Embryonic facial prominence (tissue), 1 donor: ENCODE data around the gene BTRC.
"Not testable (repeated sequence)": the region's sequence is repeated elsewhere in the genome, so short reads cannot be mapped to it uniquely, and the experiment has no call there.

Experiments used
- DNase-seq: peaks from one replicate; pipeline ENCODE4 v3.0.0-alpha.2; 2016; ENCODE audit errors: extremely low spot score

Gene BTRC

DNA sequence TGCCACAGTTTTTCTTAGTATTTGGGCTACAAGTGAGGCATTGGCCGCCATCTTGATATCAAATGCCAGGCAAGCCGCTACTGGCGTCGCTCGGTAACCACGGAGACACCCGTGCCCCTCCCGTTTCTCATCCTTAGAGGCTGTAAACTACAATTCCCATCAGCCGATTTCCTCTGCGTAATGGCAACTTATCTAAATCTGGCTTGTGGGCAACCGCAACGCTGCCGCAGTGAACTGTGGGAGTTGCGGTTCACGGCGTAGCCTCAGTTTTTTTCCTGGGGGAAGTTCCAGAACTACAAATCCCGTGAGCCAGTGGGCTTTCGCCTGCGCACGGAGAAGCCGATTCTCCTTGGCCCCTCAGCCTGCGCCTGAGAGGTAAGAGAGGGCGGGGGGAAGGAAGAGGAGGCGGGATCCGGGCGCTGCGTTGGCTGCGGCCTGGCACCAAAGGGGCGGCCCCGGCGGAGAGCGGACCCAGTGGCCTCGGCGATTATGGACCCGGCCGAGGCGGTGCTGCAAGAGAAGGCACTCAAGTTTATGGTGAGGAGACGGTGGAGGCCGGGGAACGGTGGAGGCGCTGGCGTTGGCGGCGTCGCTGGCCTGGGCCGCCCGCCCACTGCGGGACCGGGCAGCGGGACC is at the start of gene BTRC:
TSS of gene BTRC (plus strand) at position 474 of the 636 bp plus-strand sequence. CDS start at position 490, 16 bp downstream.
- DNase-seq: peak; percentile 97

DNA sequence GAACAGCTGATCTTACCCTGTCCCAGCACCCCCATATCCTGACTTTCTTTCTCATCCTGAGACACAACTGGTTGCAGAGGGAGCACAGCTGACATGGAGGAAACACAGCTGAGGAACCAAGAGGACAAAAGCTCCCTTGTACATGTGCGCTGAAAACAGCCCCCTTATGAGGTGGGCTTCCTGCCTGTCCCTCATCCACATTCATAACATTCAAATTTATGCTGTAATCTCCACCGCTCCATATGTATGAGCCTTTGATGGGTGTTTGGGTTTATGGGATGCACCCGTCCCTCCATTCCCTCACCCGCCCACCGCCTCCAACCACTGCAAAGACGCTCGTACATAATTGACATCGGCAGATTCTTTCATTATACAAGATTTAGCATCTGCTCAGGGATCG is 49.6 kb upstream of the BTRC start:
- DNase-seq: no peak

DNA sequence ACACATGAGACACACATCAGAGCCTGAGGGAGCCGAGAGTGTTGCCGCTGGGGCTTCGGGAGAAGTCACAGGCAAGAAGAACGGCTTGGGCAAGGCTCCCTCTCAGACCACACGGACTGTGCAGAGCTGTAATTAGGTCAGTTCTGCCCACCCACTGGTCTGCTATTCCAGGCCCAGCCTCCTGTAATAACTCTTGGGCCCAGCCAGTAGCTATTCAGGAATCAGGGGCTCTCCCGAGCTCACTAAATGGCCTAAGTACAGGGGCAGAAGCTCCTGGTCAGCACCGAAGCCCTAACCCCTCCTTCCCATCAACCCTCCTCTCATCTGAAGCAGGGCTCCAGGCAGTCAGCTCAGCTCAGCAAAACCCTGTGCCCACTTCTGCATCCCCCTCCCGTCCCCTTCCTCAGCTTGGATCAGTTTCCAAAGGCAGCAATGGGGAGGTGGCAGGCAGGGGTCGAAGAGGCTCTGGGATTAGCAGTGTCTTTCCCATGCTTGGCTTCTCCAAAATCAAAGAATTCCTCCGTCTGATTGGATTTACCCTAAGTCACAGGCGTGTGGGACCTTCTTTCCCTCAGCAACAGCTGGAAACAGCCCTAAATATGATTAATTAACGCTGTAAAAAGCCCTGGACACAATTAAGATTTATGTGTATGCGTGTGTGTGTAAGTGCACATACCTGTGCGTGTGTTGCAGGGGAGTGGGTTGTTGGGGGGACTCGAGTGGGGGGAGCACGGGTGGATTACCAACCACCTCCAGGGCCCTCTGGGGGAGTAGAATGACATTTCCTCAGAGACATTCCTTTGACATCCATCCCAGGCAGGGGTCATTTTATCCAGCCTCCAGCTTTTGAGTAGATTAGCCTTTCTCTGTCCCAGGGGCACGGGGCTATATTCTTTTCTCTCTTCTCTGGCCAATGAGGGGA is 48.4 kb upstream of the BTRC start:
- no peak for DNase-seq

DNA sequence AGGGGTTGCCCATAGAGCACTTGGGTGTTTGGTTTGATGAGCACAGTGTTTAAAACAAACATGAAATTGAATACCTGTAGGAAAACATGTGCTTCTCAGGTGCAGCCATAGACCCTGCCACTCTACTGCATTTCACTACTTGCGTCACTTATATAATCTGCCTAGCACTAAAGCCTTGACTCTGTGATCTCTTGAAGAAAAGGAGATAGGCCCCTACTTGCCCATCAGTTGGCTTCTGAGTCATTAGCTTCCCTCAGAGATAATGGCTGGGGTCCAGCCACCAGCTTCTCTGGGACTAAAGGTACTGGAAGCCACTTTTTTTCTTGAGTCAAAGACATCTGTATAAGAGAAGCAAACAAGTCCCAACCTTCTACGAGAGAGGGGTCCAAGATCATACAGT is 45.9 kb upstream of the BTRC start:
- DNase-seq: no peak

DNA sequence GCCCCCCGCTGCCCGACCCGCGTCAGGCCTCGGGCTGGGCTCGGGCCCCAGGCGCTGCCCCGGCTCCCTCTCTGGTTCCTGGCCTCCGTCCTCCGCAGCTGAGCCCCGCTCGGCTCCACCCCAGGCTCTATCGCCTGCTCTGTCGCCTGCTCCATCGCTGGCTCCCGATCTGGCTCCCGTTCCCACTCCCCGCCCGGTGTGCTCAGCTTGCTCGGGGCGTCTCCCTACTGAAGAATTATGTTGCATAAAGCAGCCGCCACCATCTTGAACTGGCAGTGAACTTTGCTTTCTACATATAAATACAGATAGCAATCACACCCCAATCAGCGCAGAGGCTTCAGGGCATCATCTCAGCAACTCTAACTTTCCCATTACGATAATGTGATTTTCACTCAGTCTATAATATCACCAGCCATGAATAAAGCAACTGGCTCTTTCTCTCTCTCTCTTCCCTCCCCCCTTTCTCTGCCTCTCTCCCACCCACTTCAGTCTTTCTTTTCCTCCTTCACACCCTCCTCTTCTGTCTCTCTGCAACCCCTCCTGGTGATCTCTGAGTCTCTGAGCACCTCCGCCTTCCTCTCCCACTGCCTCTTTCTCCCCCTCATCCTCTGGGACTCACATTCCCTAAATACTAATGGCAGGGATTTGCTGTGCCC is 43.3 kb upstream of the BTRC start:
- DNase-seq: peak; percentile 43

DNA sequence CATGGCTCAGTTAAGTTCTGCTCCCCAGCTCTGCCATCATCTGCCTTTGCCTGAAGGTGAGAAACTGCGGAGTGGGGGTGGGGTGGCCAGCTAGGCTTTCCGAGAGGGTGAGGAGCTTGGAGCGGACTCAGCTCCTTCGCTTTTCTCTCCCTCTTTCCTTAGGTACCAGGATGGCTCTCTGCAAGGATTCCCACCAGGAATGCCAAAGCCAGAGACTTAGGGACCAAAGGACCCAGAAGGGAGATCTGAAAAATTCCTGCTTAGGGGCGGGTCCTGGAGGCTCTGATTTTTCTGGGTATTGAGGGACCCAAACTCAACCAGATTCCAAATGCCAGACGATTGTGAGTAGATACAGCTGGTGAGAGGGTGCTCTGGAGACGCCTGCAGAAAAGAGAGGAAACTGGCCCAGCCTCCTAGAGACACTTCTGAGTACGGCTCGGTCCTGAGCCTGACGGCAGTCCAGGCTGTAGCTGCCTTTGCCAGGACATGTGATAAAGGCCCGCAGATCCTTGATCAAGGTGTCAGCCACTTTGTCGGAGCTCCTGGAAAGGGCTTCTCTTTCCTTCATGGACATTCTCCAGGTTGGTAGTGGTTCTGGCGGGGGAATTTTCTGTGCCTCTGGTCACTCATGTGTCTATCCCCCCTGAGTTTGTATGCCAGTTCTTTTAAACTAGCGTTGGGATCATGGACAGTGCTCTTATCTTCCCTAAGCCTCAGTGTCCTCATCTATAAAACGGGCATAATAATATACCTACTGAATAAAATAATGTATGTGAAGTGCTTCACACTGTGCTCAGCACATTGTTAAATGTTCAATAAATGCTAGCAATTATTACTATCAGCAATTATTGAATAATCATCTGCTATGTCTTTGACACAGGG is 42.5 kb upstream of the BTRC start:
- no peak for DNase-seq

DNA sequence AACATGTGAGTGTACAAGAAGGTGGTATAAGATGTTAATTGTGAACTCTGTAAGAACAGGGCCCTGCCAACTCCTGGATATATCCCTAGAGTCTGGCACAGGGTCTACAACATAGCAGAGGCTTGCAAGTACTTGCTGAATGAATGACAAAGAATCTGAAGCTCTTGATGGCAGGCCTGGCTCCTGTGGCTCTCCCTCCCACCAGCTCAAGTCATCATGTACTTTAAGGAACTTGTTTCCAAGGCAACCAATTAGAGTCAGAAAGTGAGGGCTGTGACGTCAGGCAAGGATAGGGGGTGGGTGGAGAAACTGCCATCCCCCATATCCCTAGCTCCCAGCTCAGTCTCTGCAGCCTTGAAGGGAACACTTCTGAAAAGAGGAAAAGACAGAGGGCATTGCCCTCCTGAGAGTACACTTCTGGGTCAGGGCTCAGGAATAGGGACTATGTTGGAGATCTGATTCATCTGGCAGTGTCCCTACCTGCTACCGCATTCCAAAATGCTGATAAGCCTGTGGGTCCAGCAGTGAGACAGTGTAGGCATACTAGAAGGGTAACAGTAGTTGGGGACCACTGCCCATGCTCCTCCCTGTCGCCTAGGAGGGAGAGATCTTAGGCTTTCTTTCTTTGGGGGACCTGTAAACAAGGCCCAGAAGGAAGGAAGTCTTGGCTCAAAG is 34.6 kb upstream of the BTRC start:
- DNase-seq: peak; percentile 12

DNA sequence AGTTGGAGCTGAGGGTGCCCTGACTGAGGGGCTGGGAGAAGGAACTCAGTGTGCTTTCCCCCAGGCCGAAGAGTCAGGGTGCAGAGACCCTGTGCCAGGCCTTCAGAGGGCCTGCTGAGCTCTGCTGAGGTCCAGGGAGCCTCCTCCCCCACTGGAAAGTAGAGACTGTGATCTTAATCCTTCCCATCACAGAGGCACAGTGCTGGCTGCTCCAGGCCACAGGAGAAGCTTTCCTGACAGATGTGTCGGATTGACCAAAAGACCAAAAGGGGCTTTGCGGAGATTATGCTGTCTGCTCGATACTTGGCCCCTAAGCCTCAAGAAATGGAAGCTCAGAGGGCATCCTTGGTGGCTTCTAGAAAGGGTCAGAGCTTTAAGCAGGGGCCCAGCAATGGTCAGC is 32.9 kb upstream of the BTRC start:
- no peak for DNase-seq

DNA sequence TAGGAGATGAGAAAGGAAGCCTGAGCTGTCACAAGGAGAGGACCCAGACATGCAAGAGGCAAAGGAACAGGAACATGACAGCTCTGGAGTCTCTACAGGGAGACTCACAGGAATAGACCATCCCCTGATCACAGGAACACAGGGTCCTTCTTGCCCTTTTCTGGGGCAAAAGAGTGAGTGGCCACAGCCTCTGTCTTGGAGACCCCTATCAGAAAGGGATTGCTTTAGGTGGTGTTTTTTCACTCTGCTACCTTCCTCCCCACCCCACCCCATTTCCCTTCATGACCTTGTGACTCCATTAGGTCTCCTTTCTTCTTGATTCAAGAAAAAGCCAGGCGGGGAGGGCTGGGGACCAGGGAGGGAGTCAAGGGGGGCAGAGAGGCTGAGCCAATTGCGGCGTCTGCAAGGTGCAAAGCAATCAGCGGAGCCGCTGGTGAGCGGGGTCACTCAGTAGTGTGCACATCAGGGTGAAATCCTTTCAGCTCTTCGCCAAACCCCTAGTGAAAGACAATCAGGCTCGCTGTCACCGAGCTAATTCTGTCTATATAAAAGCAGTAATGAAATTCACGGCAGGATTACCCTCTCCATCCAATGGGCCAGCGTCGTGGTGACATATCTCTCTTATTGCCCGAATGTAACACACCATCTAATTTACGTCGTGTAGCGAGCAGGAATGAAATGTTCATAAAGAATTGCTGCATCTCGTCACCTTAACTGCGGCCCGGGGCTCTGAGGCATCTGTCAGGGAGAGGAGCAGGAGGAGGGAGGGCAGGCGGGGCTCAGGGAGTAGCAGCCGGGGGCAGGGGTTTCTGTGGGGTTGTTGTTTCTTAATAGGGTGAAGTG is 31.5 kb upstream of the BTRC start:
- no peak for DNase-seq

DNA sequence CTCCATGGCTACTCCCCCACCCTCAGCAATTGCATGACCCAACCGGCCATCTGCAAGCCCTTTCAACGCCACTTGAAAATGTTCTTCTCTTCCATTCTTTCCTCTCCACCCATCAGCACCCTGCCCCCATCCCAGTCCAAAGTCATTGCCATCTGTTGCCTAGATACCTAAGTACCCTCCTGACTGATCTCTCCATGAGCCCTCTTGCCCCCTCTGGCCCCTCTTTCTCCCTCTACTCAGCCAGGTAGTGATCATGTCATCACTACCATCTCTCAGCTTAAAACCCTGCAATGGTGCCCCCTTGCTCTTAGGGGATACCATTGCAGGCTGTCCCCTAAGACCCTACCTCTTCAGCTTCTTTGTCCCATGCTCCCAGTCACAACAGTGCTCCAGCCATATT is 30.5 kb upstream of the BTRC start:
- DNase-seq: no peak

DNA sequence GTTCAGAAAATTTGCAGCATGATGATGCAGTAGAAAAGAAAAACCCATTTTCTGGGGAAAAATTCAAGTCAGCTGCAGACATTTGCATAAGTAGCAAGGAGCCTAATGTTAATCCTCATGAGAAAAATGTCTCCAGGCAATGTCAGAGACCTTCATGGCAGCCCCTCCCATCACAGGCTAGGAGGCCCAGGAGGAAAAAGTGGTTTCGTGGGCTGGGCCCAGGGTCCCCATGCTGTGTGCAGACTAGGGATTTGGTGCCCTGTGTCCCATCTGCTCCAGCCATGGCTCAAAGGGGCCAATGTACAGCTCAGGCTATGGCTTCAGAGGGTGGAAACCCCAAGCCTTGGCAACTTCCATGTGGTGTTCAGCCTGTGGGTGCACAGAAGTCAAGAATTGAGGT is 26.5 kb upstream of the BTRC start:
- DNase-seq: not testable (repeated sequence)

DNA sequence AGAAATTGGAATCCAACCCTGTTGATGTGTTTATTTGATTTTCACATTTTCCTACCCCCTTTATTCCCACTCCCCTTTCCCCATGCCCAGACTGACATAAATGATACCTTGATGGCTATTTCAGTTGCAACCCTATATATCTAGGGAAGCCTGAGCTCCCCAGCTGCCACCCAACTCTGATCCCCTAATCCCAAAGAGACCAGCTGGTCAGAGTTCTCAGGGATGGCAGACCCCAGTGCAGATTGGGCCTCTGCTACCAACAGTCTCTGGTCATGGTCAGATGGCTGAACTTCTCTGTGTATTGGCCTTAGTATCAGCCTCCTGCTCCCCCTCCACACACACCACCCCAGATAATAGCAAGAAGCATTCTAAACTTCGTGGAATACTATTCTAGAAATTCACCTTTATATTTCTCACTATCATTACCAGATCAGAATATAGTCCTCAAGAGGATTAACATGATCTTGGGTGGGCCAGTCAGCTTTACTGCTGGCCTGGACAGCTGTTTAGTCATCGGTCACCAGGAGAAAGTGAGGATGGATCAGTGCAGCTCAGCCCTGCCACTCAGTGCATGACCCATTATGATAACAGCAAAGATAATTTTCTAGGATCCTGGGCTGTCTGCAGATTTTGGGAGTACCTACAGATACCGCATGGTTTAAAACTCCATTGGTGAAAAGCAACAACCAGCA is 24.5 kb upstream of the BTRC start:
- DNase-seq: no peak

DNA sequence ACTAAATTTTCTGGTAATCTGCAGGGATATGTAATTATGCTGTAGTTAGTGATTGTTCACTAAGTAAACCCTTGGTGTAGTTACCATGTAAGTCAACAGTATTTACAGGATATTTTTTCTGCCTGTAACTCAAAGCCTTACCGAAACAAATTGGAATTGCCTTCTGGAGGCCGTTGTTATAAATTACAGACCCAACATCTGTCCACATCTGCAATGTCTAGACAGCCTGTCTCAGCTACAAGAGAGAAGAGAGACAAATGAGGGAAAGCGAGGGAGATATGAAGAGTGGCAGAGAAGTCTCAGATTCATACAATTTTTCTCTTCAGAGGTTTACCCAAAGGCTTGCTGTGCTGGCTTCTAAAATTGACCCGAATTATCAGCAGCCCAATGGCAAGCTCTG is 23.7 kb upstream of the BTRC start:
- DNase-seq: no peak

DNA sequence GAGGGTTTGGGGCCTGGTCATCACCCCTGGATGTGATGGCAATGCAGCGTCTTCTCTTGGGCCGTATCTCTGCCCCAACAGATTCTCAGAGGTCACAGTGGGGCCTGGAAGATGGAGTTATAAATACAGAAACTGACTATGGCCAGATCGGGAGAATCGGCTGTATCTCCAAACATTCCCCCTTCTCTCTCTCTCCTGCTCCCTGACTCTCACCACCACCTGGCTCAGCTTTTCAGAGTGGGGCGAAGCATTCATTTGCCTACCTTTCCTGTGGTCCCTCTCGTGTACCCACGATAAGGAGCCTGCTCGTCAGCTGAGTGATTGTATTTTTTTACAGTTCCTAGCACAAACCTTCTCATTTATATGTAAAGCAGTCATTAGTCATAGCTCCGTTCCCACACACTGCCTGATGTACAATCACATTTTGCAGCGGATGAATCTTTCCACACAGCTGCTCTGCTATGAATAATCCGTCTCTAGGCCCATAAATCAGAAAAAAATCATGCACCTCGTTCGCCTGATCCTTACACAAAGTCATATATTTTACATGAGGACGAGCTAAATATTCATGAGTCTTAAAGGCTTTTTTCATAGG is 23.2 kb upstream of the BTRC start:
- no peak for DNase-seq

DNA sequence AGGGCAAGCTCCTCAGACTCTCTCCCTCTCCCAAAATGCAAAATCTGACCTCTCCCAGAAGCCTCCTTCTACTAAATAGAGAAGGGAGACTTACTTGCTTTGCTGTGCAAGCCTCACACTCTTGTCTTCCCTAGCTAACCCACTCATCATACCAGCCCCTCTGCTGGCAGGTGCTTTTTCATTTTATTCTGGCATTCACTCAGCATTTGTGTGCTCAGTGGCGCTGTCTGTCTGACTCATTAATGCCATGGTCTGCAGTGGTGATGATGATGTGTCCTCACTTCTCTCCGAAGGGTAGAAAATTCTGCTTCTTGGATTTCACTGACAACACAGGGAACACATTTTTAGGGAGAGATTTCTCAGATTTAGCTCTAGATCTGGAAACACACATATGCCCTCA is 22.0 kb upstream of the BTRC start:
- DNase-seq: no peak

DNA sequence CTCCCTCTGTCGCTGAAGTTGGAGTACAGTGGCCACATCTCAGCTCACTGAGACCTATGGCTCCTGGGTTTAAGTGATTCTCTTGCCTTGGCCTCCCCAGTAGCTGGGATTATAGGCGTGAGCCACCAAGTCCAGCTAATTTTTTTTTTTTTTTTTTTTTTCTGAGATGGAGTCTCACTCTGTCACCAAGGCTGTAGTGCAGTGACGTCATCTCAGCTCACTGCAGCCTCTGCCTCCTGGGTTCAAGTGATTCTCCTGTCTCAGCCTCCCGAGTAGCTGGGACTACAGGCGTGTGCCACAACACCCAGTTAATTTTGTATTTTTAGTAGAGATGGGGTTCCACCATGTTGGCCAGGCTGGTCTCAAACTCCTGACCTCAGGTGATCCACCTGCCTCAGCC is 19.7 kb upstream of the BTRC start:
- not testable (repeated sequence) for DNase-seq

DNA sequence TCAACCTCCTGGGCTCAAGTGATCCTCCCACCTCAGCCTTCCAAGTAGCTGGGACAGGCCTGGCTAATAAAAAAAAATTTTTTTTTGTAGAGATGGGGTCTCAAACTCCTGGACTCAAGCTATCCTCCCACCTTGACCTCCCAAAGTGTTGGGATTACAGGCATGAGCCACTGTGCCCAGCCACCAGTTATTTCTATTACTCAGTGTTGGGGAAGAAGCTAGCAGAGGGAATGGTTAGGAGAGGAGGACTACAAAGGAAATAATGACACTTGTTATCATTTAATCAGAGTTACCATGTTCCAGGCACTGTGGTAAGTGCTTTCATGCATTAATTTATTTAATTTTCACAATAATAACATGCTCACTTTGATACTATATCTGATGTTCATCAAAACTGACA is 17.6 kb upstream of the BTRC start:
- no peak for DNase-seq

DNA sequence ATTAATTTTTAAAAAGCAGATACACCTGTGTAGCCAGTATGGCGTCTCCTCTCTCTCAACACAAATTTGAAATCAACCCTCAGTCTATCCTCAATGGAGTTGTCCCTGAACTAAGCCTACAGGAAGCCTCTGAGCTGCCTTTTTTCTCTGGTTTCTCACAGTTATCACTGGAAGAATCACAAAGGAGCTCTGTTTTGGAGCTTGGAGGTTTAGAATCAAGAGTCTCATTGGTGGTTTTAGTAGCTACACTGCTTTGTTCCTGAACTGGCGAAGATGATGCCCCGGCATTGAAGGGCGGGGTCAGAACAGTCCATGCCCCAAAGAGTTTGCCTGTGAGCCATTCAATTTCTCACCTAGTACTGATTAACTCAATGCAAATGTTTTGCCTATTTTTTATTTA is 16.1 kb upstream of the BTRC start:
- no peak for DNase-seq

DNA sequence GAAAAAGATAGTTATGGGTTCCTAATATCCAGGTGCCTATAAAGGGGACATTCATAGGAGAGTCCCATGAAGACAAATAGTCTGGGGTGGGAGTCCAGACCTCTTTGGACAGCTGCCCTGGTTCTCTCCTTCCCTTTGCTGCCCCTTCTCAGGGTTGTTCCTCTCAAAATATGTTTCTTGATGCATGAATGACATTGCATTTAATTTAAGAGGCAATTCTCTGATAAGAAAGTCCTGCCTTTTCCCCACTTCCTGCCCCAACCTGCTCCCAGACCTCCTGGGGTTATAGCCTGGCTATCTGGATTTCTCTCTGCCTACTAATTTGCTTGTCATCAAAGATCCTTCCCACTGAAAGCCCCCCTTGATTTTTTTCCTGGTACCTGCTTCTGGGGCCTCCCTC is 12.5 kb upstream of the BTRC start:
- no peak for DNase-seq
